LNCAP (cell line): ENCODE measurements around the gene KRTAP10-1.

Experiments
- CTCF ChIP-seq: fragments of 450-650 bp; IDR thresholded peaks from 2 replicates; pipeline ENCODE4 v1.5.1; 2017; ENCODE audit warnings: mild to moderate bottlenecking

The KRTAP10-1 gene

GRCh38 chr21:44494418-44494817 lies 45.6 kb downstream of the KRTAP10-1 start:
- no peak for TF ChIP-seq CTCF

- no peak for TF ChIP-seq CTCF
Observed at GRCh38 chr21:44492567-44493385, 47.2 kb downstream of the KRTAP10-1 start.

- TF ChIP-seq CTCF, result no peak
Observed at GRCh38 chr21:44490816-44491215, 49.2 kb downstream of the KRTAP10-1 start.

GRCh38 chr21:44490405-44490804 lies 49.6 kb downstream of the KRTAP10-1 start:
- no peak for TF ChIP-seq CTCF

GRCh38 chr21:44489962-44490361 lies 50.0 kb downstream of the KRTAP10-1 start:
- 0 out of 2 replicates have a peak, but pooled peaks have one; percentile 27 for TF ChIP-seq CTCF
